ENCODE results near the gene SNX4. TPM values are rescaled to one million over a fixed set of nuclear protein-coding genes. Genes with fewer than 3 reads are reported as not detected.

Gene SNX4
- total and polyA plus RNA-seq, 8 donors, result 10.5 to 81.1 (median 40.9) TPM

GRCh38 chr3:125512135-125512920 lies 7.7 kb downstream of the SNX4 start:
- Histone ChIP-seq H3K9me3 (peaks cover 0 to 9% (median 0%) of the 10 kb centered on the region in 4 donors), H3K4me3 (no peak overlapping the region), H3K27ac (peak overlapping the region in 1 of 5 donors; percentile 4), H3K36me3 (peaks cover 6 to 64% (median 55%) of the 10 kb centered on the region in 4 donors), H3K4me1 (peaks cover 8 to 40% (median 27%) of the 10 kb centered on the region in 4 donors), H3K27me3 (no peaks in the 10 kb centered on the region)
- TF ChIP-seq POLR2A (IDR thresholded peaks at IDR 0.05), result no peak
- no peak for TF ChIP-seq EP300 (IDR thresholded peaks at IDR 0.05)
- TF ChIP-seq CTCF (IDR thresholded peaks at IDR 0.05), result no peak
- no peak for TF ChIP-seq POLR2AphosphoS5 (IDR thresholded peaks at IDR 0.05)
- peak in 1 of 2 donors; percentile 59 for DNase-seq
- intact Hi-C loops (cut with DNase I; ENCODE audit: low total_unique reads), result no loop called here
- WGBS, 5 donors, result 68 to 78% (median 75%) methylated on average over 4 of the region's 4 CpGs

- no peak for TF ChIP-seq CTCF (IDR thresholded peaks at IDR 0.05)
- no peak for TF ChIP-seq POLR2A (IDR thresholded peaks at IDR 0.05)
- no peak for TF ChIP-seq EP300 (IDR thresholded peaks at IDR 0.05)
- no peak for TF ChIP-seq POLR2AphosphoS5 (IDR thresholded peaks at IDR 0.05)
- DNase-seq, result no peak
- Histone ChIP-seq H3K4me1 (peaks cover 8 to 36% (median 24%) of the 10 kb centered on the region in 4 donors), H3K4me3 (no peak overlapping the region), H3K36me3 (peaks cover 6 to 68% (median 57%) of the 10 kb centered on the region in 4 donors), H3K27ac (no peak overlapping the region), H3K27me3 (no peaks in the 10 kb centered on the region), H3K9me3 (peaks cover 0 to 11% (median 0%) of the 10 kb centered on the region in 4 donors)
- WGBS, 5 donors, result 10 to 36% (median 26%) methylated on average over 1 of the region's 1 CpG
- intact Hi-C loops (cut with DNase I; ENCODE audit: low total_unique reads), result no loop called here
Observed at GRCh38 chr3:125511420-125512118, 8.4 kb downstream of the SNX4 start.

- Histone ChIP-seq H3K4me3 (no peak overlapping the region), H3K27ac (no peak overlapping the region), H3K36me3 (peaks cover 12 to 68% (median 58%) of the 10 kb centered on the region in 4 donors), H3K27me3 (no peaks in the 10 kb centered on the region), H3K9me3 (peaks cover 0 to 11% (median 0%) of the 10 kb centered on the region in 4 donors), H3K4me1 (peaks cover 0 to 10% (median 6%) of the 10 kb centered on the region in 4 donors)
- no peak for DNase-seq
- TF ChIP-seq CTCF (IDR thresholded peaks at IDR 0.05), result no peak
- no peak for TF ChIP-seq POLR2A (IDR thresholded peaks at IDR 0.05)
- TF ChIP-seq EP300 (IDR thresholded peaks at IDR 0.05), result no peak
- WGBS, 5 donors, result 93 to 100% (median 99%) methylated on average over 3 of the region's 3 CpGs
- intact Hi-C loops (cut with DNase I; ENCODE audit: low total_unique reads), result no loop called here
Observed at GRCh38 chr3:125507128-125507527, 12.9 kb downstream of the SNX4 start.

- intact Hi-C loops (cut with DNase I; ENCODE audit: low total_unique reads), result no loop called here
- no peak for TF ChIP-seq POLR2AphosphoS5 (IDR thresholded peaks at IDR 0.05)
- no peak for TF ChIP-seq EP300 (IDR thresholded peaks at IDR 0.05)
- no peak for TF ChIP-seq CTCF (IDR thresholded peaks at IDR 0.05)
- no peak for TF ChIP-seq POLR2A (IDR thresholded peaks at IDR 0.05)
- Histone ChIP-seq H3K4me1 (no peaks in the 10 kb centered on the region), H3K9me3 (no peaks in the 10 kb centered on the region), H3K27ac (no peak overlapping the region), H3K4me3 (no peak overlapping the region), H3K36me3 (peaks cover 21 to 73% (median 67%) of the 10 kb centered on the region in 4 donors), H3K27me3 (no peaks in the 10 kb centered on the region)
- DNase-seq, result no peak
Observed at GRCh38 chr3:125498630-125499029, 21.4 kb downstream of the SNX4 start.

Data from stomach (tissue), 9 donors.